Stomach smooth muscle (tissue), 2 donors: ENCODE results near the gene SULT1C4.
"Not testable (repeated sequence)": the region's sequence is repeated elsewhere in the genome, so short reads cannot be mapped to it uniquely, and the experiment has no call there.

Source experiments
- H3K27ac ChIP-seq: one replicate; pipeline ENCODE4 v1.7.0; 2013; ENCODE audit warnings: mild to moderate bottlenecking, low read length, inconsistent platforms
- H3K27me3 ChIP-seq, 2 donors: one replicate each; pipeline ENCODE4 v1.7.0; 2013; ENCODE audit warnings: low read length in 2 of 2; ENCODE audit not compliant: insufficient read depth in 2 of 2, control insufficient read depth in 1 of 2
- H3K36me3 ChIP-seq, 2 donors: one replicate each; pipeline ENCODE4 v1.7.0; 2013; ENCODE audit warnings: low read length in 2 of 2; ENCODE audit not compliant: control insufficient read depth in 2 of 2, insufficient read depth in 2 of 2
- H3K4me1 ChIP-seq: one replicate; pipeline ENCODE4 v1.7.0; 2013; ENCODE audit warnings: low read length; ENCODE audit not compliant: control insufficient read depth, insufficient read depth
- H3K4me3 ChIP-seq, 2 donors: one replicate each; pipeline ENCODE4 v1.7.0; 2013; ENCODE audit warnings: low read length in 2 of 2
- H3K9ac ChIP-seq, 2 donors: one replicate each; pipeline ENCODE4 v1.7.0; 2013; ENCODE audit warnings: low read length in 2 of 2, mild to moderate bottlenecking in 1 of 2
- H3K9me3 ChIP-seq, 2 donors: one replicate each; pipeline ENCODE4 v1.7.0; 2013; ENCODE audit warnings: low read length in 2 of 2; ENCODE audit not compliant: control insufficient read depth in 2 of 2
- donor health status: healthy.
- donor health status: Pancreatic carcinoma.

Gene SULT1C4

DNA sequence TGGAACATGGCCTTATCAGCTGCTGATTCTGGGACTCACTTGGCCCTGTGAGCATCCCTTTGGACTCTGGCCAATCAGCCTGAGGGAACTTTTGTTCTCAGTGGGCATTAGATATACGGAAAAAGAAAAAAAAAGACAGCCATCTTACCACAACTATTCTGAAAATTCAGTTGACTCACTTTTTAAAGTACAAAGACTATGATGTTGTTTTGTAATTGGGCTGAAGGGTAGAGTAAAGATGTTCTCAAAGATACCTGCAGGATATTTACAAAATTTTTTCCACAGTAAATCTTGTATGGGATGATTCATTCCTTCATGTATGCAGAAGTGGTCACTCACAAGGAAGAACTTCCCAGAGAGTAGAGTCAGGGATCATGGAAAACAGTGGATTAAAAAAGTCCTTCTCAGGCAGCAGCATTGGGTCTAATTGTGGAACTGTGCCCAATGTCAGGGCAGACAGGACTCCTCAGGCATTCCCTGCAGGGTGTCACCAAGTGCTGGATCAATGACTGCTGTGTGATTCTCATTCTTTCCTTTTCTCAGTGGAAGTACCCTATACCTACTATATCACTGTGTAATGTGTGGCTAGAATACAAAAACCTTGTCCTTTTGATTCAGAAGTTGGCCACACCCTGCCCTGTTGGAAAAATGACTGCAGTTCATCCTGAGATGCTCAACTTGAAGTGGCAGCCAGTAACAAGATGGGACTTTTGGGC lies 35.4 kb downstream of the SULT1C4 start:
- Histone ChIP-seq H3K27ac (no peak overlapping the region), H3K9ac (no peak overlapping the region)

DNA sequence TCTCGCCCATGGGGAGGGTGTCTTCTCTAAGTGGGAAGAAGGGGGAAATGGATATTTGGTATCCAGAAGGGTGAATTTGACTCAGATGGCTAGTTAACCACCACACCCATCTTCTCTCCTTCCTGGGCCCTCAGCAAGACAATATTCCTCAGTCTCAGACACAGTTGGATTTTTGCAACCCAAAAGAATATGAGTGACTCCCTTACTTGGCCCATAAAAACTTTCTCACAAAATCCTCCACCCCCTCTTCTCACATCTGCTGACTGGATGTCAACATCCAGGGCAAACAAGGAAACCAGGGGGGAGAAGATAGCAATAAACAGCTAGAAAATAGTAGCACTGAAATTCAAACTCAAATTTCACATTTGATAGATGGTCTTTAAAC lies 35.9 kb downstream of the SULT1C4 start:
- no peak overlapping the region for H3K4me3 ChIP-seq
- no peaks in the 10 kb centered on the region for H3K27me3 ChIP-seq
- no peaks in the 10 kb centered on the region for H3K36me3 ChIP-seq
- no peak overlapping the region for H3K27ac ChIP-seq
- H3K9ac ChIP-seq, result no peak overlapping the region
- H3K4me1 ChIP-seq, result no peaks in the 10 kb centered on the region
- H3K9me3 ChIP-seq, result no peaks in the 10 kb centered on the region

More for the DNA sequence above, 35.4 kb downstream of the SULT1C4 start:
- Histone ChIP-seq H3K9me3 (no peaks in the 10 kb centered on the region), H3K27me3 (no peaks in the 10 kb centered on the region), H3K36me3 (no peaks in the 10 kb centered on the region), H3K4me3 (no peak overlapping the region), H3K4me1 (no peaks in the 10 kb centered on the region)

DNA sequence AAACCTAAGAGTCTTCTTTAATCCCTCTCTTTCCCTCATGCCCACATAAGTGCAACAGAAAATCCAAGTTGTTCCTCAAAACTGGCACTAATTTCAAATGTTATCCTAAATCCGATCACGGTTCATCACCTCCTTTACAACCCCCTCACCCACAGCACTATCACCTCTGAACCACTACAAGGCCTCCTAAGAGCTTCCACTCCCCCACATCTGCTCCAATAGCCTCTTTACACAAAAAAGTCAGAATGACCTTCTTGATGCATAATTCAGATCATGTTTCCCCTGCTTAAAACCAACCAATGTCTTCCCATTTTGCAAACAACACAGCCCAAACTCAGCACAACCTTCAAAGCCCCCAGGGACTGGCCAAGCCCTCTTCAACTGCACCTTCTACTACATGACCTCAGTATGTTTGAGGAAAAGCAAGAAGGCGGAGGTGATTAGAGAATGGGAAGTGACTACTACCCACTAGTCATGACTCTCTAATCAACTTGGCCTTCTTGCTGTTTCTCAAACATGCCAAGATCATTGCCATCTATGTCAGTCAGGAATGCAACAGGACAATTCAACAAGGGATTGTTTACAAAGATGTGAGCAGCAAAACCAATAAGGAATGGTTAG lies 36.6 kb downstream of the SULT1C4 start:
- Histone ChIP-seq H3K4me1 (no peaks in the 10 kb centered on the region), H3K27me3 (no peaks in the 10 kb centered on the region), H3K9ac (no peak overlapping the region), H3K27ac (no peak overlapping the region), H3K4me3 (no peak overlapping the region), H3K36me3 (no peaks in the 10 kb centered on the region), H3K9me3 (no peaks in the 10 kb centered on the region)

DNA sequence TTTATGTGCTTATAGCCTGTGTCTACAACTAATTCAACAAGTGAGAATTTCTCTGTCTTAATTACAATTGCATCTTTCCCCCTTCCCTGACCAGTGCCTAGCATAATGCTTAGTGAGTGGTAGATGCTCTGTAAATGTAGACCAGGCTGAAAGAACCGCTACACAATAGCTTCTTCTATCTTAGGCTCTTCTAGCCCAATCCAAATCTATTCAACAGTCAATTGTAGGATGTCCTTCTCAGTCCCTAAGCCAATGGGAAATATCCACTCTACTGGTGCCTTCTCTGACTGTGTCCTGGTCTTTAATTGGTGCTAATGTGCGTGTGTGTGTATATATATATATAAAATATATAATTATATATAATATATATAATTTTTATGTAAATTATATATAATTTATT lies 37.2 kb downstream of the SULT1C4 start:
- Histone ChIP-seq H3K27ac (no peak overlapping the region), H3K4me1 (no peaks in the 10 kb centered on the region), H3K36me3 (no peaks in the 10 kb centered on the region), H3K9ac (no peak overlapping the region), H3K27me3 (no peaks in the 10 kb centered on the region), H3K4me3 (no peak overlapping the region), H3K9me3 (no peaks in the 10 kb centered on the region)

DNA sequence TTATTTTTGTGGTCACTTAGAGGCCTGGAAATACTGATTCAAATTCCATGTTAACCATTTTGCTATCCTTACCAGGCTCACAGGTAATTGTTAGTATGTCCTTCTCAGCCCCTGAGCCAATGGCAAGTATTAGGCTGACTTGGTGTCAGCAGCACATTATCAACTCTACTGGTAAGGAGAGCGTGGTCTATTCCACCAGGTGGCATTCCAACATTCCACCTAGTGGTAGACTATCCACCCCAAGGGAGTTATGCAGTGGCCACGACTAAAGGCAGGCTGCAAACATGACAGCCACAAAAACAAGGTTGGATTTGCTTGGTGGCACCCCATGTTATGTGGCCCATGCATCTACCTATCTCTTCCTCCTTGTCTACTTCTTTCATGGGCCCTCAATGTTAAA lies 39.5 kb downstream of the SULT1C4 start:
- no peaks in the 10 kb centered on the region for H3K27me3 ChIP-seq
- no peak overlapping the region for H3K27ac ChIP-seq
- H3K4me1 ChIP-seq, result no peaks in the 10 kb centered on the region

DNA sequence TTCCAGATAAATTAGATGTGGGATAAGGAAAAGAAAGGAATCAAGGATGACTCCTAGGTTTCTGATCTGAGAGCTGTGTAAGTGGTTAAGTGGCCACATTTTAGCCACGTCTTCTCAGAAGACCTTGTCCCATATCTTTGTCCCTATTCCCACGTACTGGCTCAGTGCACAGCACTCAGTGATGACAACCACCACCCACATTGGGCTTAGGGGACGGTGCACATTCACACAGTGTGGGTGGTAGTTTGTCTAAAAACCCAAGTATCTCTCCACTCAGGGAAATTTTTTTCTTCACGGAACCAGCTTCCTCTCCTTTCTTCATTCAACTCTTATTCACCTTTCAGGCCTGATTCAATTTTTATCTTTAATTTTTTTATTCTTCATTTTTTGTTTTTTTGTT lies 40.7 kb downstream of the SULT1C4 start:
- no peaks in the 10 kb centered on the region for H3K36me3 ChIP-seq
- no peaks in the 10 kb centered on the region for H3K9me3 ChIP-seq
- no peak overlapping the region for H3K9ac ChIP-seq
- no peak overlapping the region for H3K27ac ChIP-seq
- no peaks in the 10 kb centered on the region for H3K4me1 ChIP-seq
- H3K4me3 ChIP-seq, result no peak overlapping the region
- no peaks in the 10 kb centered on the region for H3K27me3 ChIP-seq

More for the DNA sequence above, 39.5 kb downstream of the SULT1C4 start:
- H3K36me3 ChIP-seq, result no peaks in the 10 kb centered on the region
- H3K9ac ChIP-seq, result no peak overlapping the region
- H3K9me3 ChIP-seq, result no peaks in the 10 kb centered on the region
- H3K4me3 ChIP-seq, result no peak overlapping the region

DNA sequence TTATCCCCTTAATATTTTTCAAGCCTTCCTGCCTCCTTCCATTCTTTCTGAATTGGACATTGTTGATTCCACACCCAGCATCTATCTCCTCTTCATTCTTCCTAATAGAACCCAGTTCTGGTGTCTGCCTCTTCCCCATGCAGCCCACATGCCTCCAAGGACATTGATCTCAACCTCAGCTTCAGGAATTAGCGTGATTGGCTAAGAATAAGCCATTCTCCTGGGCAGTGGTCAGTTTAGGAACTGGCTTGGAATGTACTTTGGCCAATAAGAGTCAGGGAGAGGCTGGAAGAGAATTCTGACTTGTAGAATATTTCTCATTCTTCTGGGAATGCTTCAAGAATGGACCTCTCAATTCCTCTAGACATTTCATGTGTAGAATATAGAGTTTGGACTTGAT lies 45.3 kb downstream of the SULT1C4 start:
- Histone ChIP-seq H3K4me1 (no peaks in the 10 kb centered on the region), H3K27ac (no peak overlapping the region)

DNA sequence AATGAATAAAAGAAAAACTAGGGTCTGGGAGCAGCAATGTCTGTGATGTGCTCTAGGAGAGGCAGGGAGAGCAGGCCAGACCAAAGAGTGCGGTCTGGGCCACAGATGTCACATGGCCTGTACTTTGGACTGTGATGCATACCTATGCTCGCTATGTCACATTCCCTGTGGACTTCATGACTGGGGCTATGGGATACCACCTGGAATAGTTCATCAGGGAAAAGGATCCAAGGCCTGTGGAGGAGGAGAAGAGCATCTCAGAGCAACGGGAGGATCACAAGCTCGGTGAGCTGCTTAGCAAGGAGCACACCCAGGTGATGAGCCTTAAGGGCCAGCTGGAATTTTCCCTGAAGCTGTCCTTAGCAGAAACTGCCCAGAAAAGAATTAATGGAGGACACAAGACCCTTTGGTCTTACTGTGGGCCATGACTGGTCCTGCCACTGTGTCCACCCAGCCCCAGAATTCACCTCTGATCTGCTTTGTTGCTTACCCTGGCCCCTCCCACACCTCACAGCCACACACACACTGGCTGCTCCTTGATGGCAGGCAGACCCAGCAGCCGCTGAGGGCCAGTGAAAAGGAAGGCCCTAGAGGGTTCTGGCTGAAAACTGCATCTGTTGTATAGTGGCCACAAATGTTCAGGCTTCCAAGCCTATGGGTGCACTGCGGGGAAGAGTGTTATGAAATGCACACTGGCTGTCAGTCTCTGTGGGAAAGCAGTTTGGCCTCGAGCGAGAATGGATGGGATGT lies 45.9 kb downstream of the SULT1C4 start:
- Histone ChIP-seq H3K9ac (no peak overlapping the region), H3K36me3 (no peaks in the 10 kb centered on the region), H3K4me3 (no peak overlapping the region), H3K27ac (no peak overlapping the region), H3K4me1 (no peaks in the 10 kb centered on the region), H3K27me3 (no peaks in the 10 kb centered on the region), H3K9me3 (no peaks in the 10 kb centered on the region)

More for the DNA sequence above, 45.3 kb downstream of the SULT1C4 start:
- no peak overlapping the region for H3K9ac ChIP-seq
- no peaks in the 10 kb centered on the region for H3K9me3 ChIP-seq
- H3K27me3 ChIP-seq, result no peaks in the 10 kb centered on the region
- H3K36me3 ChIP-seq, result no peaks in the 10 kb centered on the region
- H3K4me3 ChIP-seq, result no peak overlapping the region

DNA sequence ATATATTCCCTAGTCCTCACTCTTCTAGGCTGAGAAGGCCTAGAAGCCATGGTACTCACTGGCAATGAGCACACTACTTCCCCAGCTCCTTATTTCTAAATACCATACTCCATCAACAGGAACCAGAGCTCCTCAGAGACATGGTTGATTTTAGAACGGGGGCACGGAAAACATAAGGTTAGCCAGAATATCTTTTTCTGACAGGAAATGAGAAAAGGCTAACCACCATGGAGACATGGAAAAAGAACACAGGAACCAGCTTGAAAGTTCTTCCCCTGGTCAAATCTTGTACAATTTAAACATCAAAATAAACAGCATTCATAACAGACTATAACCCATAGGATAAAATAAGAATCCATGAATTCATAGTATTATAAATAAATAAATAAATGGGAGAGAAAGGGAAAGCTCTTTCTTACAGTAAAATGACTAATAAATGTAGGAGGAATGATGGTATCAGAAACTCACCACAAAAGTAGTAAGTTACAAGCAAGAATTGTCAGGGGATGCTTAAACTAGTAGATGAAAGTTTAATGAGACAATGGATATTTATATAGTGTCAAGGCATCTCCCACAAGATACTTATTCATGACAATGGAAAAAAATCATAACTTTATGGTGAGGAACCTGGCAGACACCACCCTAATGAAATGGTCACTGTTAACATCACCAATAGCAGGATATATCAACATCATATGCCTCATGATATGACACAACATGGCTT lies 50.7 kb downstream of the SULT1C4 start:
- Histone ChIP-seq H3K9me3 (no peaks in the 10 kb centered on the region), H3K4me3 (no peak overlapping the region), H3K9ac (no peak overlapping the region), H3K4me1 (no peaks in the 10 kb centered on the region), H3K27ac (no peak overlapping the region), H3K27me3 (no peaks in the 10 kb centered on the region), H3K36me3 (no peaks in the 10 kb centered on the region)

DNA sequence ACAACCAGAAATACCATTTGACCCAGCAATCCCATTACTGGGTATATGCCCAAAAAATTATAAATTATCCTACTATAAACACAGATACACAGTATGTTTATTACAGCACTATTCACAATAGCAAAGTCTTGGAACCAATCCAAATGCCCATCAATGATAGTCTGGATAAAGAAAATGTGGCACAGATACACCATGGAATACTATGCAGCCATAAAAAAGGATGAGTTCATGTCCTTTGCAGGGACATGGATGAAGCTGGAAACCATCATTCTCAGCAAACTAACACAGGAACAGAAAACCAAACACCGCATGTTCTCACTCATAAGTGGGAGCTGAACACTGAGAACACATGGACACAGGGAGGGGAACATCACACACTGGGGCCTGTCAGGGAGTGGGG lies 57.8 kb downstream of the SULT1C4 start:
- H3K27me3 ChIP-seq, H3K4me1 ChIP-seq, H3K4me3 ChIP-seq, H3K9me3 ChIP-seq, H3K9ac ChIP-seq, H3K27ac ChIP-seq, H3K36me3 ChIP-seq: not testable (repeated sequence)
